NCI-H2227 (cell line): ENCODE data around the gene MELTF.

Experiments
- DNase-seq: peaks from one replicate; lab custom pipeline; 2025; ENCODE audit not compliant: unreplicated experiment; lab: John Stamatoyannopoulos, UW

The MELTF gene

DNA sequence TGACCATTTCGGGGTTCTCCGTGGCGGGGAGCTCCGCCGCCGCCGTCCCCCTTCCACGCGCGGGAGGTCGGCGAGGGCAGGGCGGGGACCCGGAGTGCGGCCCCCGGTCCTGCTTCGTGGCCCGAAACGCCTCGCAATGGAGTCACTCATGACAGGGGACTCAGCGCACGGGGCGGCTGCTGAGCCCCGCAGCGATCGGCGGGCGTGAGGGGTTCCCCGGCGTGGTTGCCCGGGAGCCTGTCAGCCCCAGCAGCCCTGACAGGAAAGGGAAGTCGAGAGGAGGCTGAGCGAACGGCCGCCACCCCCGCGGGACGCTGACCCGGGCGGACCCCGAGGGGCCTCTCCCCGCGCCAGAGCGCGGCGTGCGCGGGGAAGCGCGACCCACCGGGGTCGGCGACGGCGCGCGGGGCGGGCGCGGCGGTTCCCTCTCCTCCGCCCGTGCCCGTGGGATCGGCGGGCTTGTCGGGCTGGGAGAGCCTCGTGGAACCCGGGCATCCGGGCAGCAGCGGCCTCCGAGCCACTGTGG is 60.4 kb downstream of the MELTF start:
- peak; percentile 37 for DNase-seq

DNA sequence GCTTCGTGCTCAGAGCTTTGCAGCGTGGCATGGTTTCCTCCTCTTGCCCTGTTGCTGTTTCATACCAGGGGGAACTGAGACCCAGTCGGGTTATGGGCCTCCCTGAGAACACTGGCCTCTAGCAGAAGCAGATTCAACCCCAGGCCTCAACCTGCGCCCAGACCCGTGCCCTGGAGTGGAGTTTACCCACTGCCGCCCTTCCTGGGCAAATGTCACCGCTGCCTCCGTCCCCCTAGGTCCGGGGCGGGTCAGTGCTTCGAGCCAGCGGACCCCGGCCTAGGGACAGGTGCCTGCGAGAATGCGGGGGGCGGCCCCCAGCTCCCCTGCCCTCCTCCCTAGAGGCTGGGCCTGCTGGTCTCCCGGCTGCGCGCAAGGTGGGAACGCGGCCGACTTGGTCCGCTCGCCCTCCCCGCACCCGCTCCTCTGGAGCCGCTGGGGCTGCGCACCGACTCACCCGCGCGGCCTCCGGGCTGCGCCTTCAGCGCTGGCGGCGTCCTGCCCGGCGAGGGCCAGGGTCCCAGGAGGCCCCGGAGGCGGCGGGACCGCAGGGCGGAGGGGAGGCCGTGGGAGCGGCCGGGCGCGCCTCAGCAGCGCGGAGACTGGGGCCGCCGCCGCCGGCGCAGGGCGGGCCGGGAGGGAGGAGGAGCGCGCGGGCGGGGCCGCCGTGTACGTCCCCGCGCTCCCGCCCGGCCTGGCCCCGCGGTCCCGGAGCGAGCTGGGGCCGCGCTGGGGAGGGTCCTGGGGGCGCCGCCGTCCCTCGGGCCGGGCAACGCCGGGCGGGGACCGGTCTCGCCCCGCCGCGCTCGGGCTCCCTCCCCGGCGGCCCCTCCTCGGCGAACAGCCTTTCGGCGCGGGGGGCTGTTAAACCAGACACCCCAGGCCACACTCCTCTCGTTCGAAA is 61.1 kb downstream of the MELTF start, which contains the start of gene PIGZ:
Gene PIGZ, minus strand, starts transcription at position 601 of the 901 bp plus-strand sequence. CDS start 16,802 bp downstream, outside the sequence.
- DNase-seq: peak; percentile 78

DNA sequence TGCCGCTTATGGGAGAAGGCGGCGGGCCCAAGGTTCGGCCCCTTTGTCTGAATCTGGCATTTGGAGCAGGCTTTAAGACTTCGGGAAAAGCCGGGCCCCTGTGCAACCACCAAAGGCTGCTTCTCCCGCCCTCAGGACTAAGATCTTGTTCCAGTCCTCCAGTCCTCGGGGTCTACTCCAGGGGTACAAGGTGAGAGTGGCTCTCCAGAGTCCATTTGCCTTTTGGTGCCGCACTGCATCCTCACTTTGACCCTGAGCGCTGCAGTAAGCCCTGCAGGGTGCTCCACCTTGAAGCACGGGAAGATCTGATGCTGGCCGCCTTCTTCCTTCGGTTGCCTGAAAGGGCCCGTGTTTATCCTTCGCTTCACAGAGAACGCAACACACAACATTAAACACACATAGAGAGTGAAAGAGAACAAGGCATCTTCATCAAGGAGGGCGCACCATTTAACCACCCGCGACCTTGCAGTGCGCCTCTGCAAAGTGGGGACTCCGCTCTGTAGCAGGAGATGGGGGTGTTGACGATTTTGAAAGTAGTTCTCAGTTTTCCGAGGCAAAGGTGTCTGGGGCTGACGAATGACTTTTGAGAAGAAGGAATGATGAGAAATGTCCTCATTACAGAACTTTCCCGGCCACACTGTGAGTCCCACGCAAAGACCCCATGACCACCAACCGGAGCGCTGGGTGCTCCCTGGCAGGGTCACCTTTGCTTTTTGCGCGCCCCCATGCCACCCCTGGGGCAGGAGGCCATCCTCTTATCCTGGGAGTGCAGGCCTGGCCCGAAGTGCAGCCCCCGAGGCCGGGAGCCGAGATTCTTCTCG is 62.0 kb downstream of the MELTF start:
- no peak for DNase-seq

DNA sequence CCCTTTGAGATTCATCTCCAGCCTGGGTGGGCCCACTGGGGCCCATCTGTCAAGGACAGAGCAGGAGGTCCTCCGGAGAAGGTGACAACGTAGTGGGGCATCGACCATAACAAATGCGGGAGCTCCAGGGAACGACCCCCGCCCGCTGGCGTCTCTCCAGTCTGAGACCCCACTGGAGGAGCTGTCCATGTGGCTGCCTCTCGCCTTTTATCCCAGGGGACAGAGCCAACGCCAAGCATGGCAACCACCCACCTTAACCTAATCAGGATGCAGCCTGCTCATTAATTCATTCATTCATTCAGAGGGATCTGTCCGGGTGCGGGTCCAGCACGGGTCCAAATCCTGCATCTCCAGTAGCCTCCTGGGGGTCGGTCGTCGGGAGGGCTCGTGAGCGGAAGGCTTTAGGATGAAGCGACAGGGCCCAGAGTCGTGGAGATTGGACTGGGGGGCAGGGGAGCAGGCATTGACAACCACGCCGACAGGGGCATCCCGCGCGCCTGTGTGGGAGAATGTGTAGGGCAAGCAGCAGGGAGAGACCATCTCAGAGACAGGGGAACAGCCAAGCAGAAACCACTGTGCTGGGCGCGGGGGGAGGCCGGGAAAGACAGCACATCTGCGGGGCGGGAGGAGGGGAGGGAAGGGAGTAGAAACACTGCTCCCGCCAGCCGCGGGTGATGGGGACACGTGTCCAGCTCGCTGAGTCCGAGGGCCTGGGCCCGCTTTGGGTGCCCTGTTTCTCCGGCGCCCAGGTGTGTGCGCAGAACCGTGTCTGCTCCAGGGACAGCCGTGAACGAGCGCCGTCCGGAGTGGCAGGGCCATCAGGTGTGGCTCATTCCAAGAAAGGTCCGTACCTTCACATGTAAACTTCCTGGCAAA is 62.9 kb downstream of the MELTF start:
- no peak for DNase-seq

DNA sequence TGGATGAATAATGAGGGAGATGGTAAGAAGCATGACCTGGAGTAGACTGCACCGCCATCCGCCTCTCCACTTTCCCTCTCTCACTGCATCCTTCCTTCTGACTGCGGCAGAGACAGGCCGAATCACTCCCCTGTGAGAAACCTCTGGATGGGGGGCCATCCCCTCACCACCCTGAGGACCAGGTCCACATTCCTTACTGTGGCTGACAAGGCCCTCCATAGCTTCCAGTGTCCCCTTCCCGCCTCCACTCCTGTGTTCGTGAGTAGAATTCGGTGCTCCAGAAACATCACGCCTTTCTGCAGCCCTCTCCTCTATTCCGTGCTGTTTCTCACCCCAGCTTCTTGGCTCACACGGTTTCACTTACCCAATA is 63.8 kb downstream of the MELTF start:
- DNase-seq: no peak

DNA sequence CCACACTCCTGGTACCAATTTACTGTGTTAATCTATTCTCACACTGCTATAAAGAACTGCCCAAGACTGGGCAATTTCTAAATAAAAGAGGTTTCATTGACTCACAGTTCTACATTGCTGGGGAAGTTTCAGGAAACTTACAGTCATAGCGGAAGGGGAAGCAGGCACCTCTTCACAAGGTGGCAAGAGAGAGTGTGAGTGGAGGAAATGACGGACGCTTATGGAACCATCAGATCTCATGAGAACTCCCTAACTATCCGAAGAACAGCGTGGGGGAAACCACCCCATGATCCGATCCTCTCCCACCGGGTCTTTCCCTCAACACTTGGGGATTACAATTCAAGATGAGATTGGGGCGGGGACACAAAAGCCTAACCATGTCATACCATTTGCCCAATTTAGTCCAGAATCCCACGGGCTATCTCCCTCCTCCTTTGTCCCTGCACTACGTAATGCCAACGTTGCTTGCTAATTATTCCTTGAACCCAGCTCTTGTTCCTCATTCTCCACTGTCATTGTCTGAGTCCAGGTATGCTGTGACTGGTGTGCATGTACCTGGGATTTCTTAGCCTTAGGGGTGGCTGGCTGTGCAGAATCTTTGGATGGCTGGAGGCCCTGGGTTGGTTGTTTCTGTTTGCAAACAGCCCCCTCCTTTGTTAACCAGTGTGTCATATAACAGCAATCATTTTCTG is 64.4 kb downstream of the MELTF start:
- DNase-seq: no peak

DNA sequence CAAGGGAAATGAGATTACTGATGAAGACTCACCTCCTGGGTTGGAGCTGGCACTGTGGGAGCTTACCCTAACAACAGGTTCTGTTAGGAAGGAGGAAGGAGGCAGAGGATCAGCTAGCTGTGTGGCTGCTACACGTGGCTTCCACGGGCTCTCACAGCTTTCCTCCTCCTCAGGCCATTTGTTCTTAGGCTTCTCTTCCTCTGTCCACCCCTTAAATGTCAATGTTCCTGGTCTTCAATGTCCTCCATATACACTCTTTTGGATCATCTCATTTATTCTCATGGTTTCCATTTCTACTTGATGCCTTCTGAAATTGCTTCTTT is 66.0 kb downstream of the MELTF start:
- DNase-seq: no peak

DNA sequence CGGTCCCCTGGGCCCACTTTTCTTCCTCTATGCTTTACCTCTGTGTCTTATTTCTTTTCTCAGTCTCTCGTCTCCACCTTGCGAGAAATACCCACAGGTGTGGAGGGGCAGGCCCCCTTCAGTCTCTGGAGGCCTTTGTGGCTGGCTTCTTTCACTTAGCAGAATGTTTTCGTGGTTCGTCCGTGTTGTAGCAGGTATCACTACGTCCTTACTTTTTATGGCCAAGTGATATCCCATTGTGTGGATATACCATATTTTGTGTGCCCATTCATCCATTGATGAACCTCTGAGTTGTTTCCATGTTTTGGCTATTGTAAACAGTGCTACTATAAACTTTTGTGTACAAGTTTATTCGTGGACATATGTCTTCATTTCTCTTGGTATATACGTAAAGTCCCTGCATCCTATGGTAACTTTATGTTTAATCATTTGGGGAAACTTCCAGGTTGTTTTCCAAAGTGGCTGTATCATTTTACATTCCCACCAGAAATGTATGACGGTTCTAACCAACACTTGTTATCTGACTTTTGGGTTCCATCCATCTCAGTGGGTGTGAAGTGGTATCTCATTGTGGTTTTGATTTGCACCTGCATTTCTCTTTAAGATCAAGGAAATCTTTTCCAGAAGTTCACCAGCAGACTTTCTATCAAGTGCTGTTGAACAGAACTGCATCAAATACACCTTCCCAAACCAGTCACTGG is 66.5 kb downstream of the MELTF start:
- no peak for DNase-seq

DNA sequence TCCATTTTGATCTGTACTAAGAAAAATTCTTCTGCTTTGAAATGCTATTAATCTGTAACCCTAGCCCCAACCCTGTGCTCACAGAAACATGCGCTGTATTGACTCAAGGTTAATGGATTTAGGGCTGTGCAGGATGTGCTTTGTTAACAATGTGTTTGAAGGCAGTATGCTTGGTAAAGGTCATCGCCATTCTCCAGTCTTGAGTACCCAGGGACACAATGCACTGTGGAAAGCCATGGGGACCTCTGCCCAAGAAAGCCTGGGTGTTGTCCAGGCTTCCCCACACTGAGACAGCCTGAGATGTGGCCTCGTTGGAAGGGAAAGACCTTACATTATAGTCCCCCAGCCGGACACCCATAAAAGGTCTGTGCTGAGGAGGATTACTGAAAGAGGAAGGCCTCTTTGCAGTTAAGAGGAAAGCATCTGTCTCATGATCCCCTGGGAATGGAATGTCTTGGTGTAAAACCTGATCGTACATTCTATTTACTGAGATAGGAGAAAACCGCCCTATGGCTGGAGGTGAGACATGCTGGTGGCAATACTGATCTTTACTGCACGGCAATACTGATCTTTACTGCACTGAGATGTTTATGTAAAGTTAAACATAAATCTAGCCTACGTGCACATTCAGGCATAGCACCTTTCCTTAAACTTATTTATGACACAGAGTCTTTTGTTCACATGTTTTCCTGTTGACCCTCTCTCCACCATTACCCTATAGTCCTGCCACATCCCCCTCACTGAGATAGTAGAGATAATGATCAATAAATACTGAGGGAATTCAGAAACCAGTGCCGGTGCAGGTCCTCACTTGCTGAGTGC is 67.3 kb downstream of the MELTF start:
- DNase-seq: no peak

DNA sequence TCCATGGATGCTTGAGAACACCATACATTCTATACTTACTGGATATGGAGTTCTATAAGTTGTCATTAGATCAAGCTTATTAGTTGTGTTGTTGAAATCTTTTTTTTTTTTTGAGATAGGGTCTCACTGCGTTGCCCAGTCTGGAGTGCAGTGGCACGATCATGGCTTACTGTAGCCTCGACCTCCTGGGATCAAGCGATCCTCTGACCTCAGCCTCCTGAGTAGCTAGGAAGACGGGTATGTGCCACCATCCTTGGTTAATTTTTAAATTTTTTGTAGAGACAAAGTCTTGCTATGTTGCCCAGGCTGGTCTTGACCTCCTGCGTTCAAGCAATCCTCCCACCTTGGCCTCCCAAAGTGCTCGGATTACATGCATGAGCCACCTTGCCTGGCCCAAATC is 74.8 kb downstream of the MELTF start:
- DNase-seq: no peak
